GM12801 (cell line): ENCODE data around the gene MAPK1.

ENCODE experiments used
- TF ChIP-seq, protein P1 (sequence below): IDR thresholded peaks from one replicate; pipeline ENCODE4 v1.5.1; 2011; ENCODE audit warnings: control low read depth; ENCODE audit not compliant: insufficient read length; ENCODE audit errors: extremely low read depth

MAPK1 gene

DNA sequence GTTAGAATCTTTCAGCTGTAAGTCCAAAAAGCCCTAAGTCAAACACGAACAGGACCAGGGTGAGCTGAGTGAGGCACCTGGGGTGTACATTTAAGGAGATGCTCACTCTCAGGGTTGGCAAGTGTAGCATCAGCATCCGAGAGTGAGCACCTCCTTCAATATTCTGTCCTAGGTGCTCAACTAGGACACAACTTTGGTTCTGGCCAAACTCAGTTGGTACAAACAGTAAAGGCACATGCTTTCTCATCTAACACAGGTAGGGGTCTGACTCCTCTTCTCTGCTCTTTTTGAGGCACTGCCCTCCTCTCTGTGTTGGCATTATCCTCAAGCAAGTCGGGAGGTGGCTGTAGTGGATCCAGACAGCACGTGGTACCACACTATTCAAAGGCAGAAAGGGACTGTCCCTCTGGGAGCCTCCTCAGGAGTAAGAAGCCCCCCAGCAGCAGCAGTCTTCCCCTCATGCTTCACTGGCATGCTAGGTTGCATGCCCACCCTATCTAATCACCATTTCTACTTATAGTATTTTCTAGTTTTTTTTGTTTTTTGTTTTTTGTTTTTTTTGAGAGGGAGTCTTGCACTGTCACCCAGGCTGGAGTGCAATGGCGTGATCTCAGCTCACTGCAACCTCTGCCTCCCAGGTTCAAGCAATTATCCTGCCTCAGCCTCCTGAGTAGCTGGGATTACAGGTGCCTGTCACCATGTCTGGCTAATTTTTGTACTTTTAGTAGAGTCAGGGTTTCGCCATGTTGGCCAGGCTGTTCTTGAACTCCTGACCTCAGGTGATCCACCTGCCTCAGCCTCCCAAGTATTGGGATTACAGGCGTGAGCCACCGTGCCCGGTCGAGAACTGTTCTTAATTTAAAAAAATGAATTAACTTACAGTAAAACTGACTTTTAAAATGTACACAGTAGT lies 14.7 kb upstream of the MAPK1 start:
- TF ChIP-seq, protein P1, sequence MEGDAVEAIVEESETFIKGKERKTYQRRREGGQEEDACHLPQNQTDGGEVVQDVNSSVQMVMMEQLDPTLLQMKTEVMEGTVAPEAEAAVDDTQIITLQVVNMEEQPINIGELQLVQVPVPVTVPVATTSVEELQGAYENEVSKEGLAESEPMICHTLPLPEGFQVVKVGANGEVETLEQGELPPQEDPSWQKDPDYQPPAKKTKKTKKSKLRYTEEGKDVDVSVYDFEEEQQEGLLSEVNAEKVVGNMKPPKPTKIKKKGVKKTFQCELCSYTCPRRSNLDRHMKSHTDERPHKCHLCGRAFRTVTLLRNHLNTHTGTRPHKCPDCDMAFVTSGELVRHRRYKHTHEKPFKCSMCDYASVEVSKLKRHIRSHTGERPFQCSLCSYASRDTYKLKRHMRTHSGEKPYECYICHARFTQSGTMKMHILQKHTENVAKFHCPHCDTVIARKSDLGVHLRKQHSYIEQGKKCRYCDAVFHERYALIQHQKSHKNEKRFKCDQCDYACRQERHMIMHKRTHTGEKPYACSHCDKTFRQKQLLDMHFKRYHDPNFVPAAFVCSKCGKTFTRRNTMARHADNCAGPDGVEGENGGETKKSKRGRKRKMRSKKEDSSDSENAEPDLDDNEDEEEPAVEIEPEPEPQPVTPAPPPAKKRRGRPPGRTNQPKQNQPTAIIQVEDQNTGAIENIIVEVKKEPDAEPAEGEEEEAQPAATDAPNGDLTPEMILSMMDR = no peak

DNA sequence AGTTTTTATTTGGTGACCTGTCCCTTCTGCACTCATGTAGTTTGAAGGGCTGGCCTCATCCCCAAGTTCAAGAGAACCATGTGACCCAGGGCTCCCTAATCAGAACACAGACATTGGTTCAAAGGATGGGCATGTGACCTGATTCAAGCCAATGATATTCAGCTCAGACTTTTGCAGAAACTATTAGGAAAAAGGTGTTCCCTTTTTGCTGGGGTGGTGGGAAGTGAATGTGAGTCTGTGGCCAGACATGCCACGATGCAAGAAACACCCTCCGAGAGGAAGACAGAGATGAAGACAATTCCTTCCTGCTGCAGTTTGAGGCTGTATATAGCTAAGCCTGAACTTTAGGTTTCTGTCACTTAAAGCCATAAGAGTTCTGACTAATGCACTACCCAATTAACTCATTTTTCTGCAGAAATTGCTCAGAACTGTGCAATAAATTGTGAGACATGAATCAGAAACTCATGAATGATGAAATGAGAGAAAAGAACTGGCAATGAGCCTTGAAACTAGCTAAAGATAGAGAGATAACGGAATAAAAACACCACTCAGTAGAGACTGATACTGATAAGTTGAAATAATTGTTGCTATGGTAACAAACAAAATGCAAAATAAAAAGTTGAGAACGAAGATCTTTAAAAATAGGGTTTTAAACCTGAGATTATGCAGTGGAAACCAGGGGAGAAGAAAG lies 9.2 kb upstream of the MAPK1 start:
- TF ChIP-seq, protein P1 = no peak

DNA sequence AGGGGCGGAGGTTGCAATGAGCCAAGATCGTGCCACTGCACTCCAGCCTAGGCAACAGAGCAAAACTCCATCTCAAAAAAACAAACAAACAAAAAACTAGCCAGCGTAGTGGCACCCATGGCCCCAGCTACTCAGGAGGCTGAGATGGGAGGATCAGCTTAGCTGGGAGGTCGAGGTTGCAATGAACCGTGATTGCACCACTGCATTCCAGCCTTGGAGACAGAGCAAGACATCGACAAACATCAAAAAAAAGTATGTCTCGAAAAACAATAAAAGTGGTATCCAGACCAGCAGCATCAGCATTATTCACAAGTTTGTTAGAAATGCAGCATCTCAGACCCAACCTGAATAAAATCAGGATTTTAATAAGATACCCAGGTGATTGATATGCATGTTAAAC lies 6.2 kb upstream of the MAPK1 start:
- TF ChIP-seq, protein P1 = no peak

DNA sequence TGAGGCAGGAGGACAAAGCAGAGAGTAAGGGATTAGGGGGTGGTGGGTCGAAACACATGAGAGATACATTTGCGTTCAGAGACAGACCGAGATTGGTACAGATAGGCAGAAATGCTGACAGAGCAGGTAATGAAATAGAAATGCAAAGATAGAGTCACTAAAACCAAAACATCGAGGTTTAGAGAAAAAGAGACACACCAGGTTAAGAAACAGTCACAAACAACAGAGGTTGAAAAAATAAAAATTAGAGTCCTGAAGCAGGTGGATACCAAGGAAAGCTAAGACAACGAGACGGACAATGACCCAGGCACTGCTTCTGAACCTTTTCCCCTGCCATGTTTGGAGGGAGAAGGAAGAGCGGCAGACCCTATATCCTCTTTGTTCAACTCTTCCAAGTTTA lies 1.2 kb upstream of the MAPK1 start:
- TF ChIP-seq, protein P1 = no peak

DNA sequence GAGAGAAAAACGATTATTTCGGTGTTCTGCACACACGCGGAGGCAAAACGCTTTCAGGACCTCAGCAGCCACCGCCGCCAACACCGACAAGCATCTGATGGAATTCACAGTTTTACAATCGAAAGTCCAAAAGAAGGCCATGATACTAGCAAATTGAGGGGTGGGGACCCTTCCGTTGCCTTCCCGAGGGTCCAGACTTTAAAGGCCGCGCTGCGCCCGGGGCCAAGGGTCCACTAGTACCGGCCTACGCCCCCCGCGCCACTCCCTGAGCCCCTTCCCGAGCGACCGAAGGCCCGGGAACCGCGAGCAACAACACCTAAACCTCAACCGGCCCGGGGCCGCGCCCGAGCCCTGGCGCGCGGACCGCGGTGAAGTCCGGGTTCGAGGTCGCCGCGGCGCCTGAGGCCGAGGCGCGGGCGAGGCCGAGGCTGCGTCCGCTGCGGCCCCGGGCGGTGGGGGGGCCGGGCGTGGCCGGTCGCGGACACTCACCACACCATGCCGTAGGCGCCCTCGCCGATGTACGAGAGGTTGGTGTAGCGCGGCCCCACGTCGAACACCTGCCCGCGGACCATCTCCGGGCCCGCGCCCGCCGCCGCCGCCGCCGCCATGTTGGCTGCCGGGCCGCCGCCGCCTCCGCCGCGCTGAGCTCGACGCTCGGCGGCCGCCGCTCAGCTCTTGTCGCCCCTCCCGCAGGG lies 465 bp downstream of the MAPK1 start:
- TF ChIP-seq, protein P1 = no peak

DNA sequence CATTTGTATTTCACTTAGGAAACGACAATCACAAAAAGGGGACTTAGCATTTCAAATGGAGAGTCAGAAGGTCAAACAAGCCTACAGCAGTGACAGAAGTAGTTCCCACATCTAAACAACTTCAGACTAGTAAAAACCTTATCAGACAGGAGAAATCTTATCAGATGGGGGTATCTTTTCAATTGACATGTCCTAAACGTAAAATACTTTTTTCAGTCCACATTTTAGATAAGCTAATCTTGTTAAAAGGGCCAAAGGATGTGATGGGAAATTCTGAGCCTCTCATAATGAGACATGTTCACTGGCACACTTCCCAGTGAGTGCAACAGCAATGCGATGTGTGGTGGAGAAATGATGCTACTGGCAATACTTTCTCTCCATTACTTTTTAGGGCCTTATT lies 2.4 kb downstream of the MAPK1 start:
- TF ChIP-seq, protein P1 = no peak
